ENCODE data around the gene PLXNA4.

Gene PLXNA4

DNA sequence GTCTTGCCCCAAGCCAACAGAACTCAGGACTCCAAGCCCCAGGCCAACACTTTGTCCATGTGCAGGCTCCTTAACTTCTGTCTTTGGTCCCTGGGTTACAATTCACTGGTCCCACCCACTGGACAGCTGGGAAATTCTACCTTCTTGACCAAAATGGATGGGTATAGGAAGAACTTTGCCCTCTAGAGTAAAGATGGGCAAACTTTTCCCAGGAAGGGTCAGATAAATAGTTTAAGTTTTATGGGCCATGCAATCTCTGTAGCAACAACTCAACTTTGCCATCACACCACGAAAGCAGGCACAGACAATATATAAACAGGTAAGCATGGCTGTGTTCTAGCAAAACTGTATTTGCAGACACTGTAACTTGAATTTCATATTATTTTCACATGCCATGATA, 147.1 kb downstream of the PLXNA4 start:
- Histone ChIP-seq H3K4me1 (ENCODE audit: insufficient read depth, low read length, severe bottlenecking) (no peaks in the 10 kb centered on the region), H3K9ac (ENCODE audit: low read length) (no peak overlapping the region), H3K27me3 (ENCODE audit: insufficient read depth, low read length) (no peaks in the 10 kb centered on the region), H3F3A (ENCODE audit: insufficient read depth, low read length) (no peaks in the 10 kb centered on the region), H2AFZ (ENCODE audit: low read length) (no peak overlapping the region), H3K4me2 (ENCODE audit: low read length) (no peak overlapping the region), H3K4me3 (ENCODE audit: low read depth, low read length, poor library complexity, severe bottlenecking) (no peak overlapping the region), H3K9me2 (ENCODE audit: low read depth, low read length) (no peaks in the 10 kb centered on the region), H3K36me3 (ENCODE audit: insufficient read depth, low read length) (no peaks in the 10 kb centered on the region), H3K79me2 (ENCODE audit: insufficient read depth, low read length) (no peaks in the 10 kb centered on the region), H3K27ac (ENCODE audit: low read depth, low read length, poor library complexity, severe bottlenecking) (no peak overlapping the region), H3K9me3 (ENCODE audit: low read length) (no peaks in the 10 kb centered on the region), H4K20me1 (ENCODE audit: insufficient read depth, low read length) (no peaks in the 10 kb centered on the region)
- no peak for TF ChIP-seq EZH2 (IDR thresholded peaks at IDR 0.05; ENCODE audit: borderline replicate concordance, low read length)
- TF ChIP-seq, protein P1, sequence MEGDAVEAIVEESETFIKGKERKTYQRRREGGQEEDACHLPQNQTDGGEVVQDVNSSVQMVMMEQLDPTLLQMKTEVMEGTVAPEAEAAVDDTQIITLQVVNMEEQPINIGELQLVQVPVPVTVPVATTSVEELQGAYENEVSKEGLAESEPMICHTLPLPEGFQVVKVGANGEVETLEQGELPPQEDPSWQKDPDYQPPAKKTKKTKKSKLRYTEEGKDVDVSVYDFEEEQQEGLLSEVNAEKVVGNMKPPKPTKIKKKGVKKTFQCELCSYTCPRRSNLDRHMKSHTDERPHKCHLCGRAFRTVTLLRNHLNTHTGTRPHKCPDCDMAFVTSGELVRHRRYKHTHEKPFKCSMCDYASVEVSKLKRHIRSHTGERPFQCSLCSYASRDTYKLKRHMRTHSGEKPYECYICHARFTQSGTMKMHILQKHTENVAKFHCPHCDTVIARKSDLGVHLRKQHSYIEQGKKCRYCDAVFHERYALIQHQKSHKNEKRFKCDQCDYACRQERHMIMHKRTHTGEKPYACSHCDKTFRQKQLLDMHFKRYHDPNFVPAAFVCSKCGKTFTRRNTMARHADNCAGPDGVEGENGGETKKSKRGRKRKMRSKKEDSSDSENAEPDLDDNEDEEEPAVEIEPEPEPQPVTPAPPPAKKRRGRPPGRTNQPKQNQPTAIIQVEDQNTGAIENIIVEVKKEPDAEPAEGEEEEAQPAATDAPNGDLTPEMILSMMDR (IDR thresholded peaks at IDR 0.05; ENCODE audit: low read length), result no peak

- Histone ChIP-seq H2AFZ (ENCODE audit: low read length) (no peak overlapping the region), H3K4me2 (ENCODE audit: low read length) (no peak overlapping the region), H3K36me3 (ENCODE audit: insufficient read depth, low read length) (no peaks in the 10 kb centered on the region), H3K27ac (ENCODE audit: low read depth, low read length, poor library complexity, severe bottlenecking) (no peak overlapping the region), H3K4me1 (ENCODE audit: insufficient read depth, low read length, severe bottlenecking) (no peaks in the 10 kb centered on the region), H3K27me3 (ENCODE audit: insufficient read depth, low read length) (no peaks in the 10 kb centered on the region), H3F3A (ENCODE audit: insufficient read depth, low read length) (no peaks in the 10 kb centered on the region), H3K9ac (ENCODE audit: low read length) (no peak overlapping the region), H4K20me1 (ENCODE audit: insufficient read depth, low read length) (no peaks in the 10 kb centered on the region), H3K79me2 (ENCODE audit: insufficient read depth, low read length) (no peaks in the 10 kb centered on the region), H3K9me2 (ENCODE audit: low read depth, low read length) (no peaks in the 10 kb centered on the region), H3K4me3 (ENCODE audit: low read depth, low read length, poor library complexity, severe bottlenecking) (no peak overlapping the region), H3K9me3 (ENCODE audit: low read length) (no peaks in the 10 kb centered on the region)
- TF ChIP-seq EZH2 (IDR thresholded peaks at IDR 0.05; ENCODE audit: borderline replicate concordance, low read length), result no peak
- TF ChIP-seq, protein P1 (IDR thresholded peaks at IDR 0.05; ENCODE audit: low read length), result no peak
Observed at GRCh38 chr7:132428247-132428919, 147.9 kb downstream of the PLXNA4 start.

- no peaks in the 10 kb centered on the region for H3K36me3 ChIP-seq (ENCODE audit: insufficient read depth, low read length)
- no peak overlapping the region for H3K9ac ChIP-seq (ENCODE audit: low read length)
- H3K9me3 ChIP-seq (ENCODE audit: low read length), result no peaks in the 10 kb centered on the region
- TF ChIP-seq, protein P1 (IDR thresholded peaks at IDR 0.05; ENCODE audit: low read length), result no peak
- TF ChIP-seq EZH2 (IDR thresholded peaks at IDR 0.05; ENCODE audit: borderline replicate concordance, low read length), result no peak
- H3F3A ChIP-seq (ENCODE audit: insufficient read depth, low read length), result no peaks in the 10 kb centered on the region
- no peaks in the 10 kb centered on the region for H3K27me3 ChIP-seq (ENCODE audit: insufficient read depth, low read length)
- H3K9me2 ChIP-seq (ENCODE audit: low read depth, low read length), result no peaks in the 10 kb centered on the region
- no peaks in the 10 kb centered on the region for H3K4me1 ChIP-seq (ENCODE audit: insufficient read depth, low read length, severe bottlenecking)
- no peak overlapping the region for H3K27ac ChIP-seq (ENCODE audit: low read depth, low read length, poor library complexity, severe bottlenecking)
- no peaks in the 10 kb centered on the region for H4K20me1 ChIP-seq (ENCODE audit: insufficient read depth, low read length)
- H2AFZ ChIP-seq (ENCODE audit: low read length), result no peak overlapping the region
- H3K4me2 ChIP-seq (ENCODE audit: low read length), result no peak overlapping the region
- no peaks in the 10 kb centered on the region for H3K79me2 ChIP-seq (ENCODE audit: insufficient read depth, low read length)
- no peak overlapping the region for H3K4me3 ChIP-seq (ENCODE audit: low read depth, low read length, poor library complexity, severe bottlenecking)
Observed at GRCh38 chr7:132425942-132426341, 150.3 kb downstream of the PLXNA4 start.
